ENCODE measurements around the gene ELMO3. TPM values are rescaled to one million over a fixed set of nuclear protein-coding genes. Genes with fewer than 3 reads are reported as not detected.

The ELMO3 gene
- total RNA-seq, 1 donor from 2014 or later: 0.64 TPM

GRCh38 chr16:67238278-67238575 is 39.3 kb downstream of the ELMO3 start:
- no peak for DNase-seq (ENCODE audit: low read depth in 2 of 2)

- DNase-seq (ENCODE audit: low read depth in 2 of 2): no peak
Measured at GRCh38 chr16:67238806-67239470, 40.0 kb downstream of the ELMO3 start.

- DNase-seq (ENCODE audit: low read depth in 2 of 2): no peak
Measured at GRCh38 chr16:67240506-67240905, 41.6 kb downstream of the ELMO3 start.

- DNase-seq (ENCODE audit: low read depth in 2 of 2): peak in 1 of 2 donors; percentile 52
Measured at GRCh38 chr16:67241008-67241900, 42.3 kb downstream of the ELMO3 start.

GRCh38 chr16:67242138-67242730 is 43.3 kb downstream of the ELMO3 start:
- DNase-seq (ENCODE audit: low read depth in 2 of 2): no peak

- DNase-seq (ENCODE audit: low read depth in 2 of 2): no peak
Measured at GRCh38 chr16:67243481-67243880, 44.5 kb downstream of the ELMO3 start.

GRCh38 chr16:67244387-67245185 is 45.7 kb downstream of the ELMO3 start:
- DNase-seq (ENCODE audit: low read depth in 2 of 2): peak in 1 of 2 donors; percentile 86

- DNase-seq (ENCODE audit: low read depth in 2 of 2): no peak
Measured at GRCh38 chr16:67245186-67245585, 46.3 kb downstream of the ELMO3 start.

GRCh38 chr16:67245674-67246080 is 46.7 kb downstream of the ELMO3 start:
- no peak for DNase-seq (ENCODE audit: low read depth in 2 of 2)

- DNase-seq (ENCODE audit: low read depth in 2 of 2): peak; percentile 49 to 82
Measured at GRCh38 chr16:67246081-67246755, 47.3 kb downstream of the ELMO3 start.

GRCh38 chr16:67246756-67247191 is 47.8 kb downstream of the ELMO3 start:
- peak in 1 of 2 donors; percentile 32 for DNase-seq (ENCODE audit: low read depth in 2 of 2)

- DNase-seq (ENCODE audit: low read depth in 2 of 2): peak in 1 of 2 donors; percentile 94
Measured at GRCh38 chr16:67247192-67248072, 48.5 kb downstream of the ELMO3 start, which contains the start of gene FHOD1. TSS of gene FHOD1 (minus strand) at chr16:67247481. CDS start at chr16:67247410, 71 bp downstream.

- DNase-seq (ENCODE audit: low read depth in 2 of 2): no peak
Measured at GRCh38 chr16:67248073-67248400, 49.1 kb downstream of the ELMO3 start.

- peak in 1 of 2 donors; percentile 49 for DNase-seq (ENCODE audit: low read depth in 2 of 2)
Measured at GRCh38 chr16:67248401-67249177, 49.7 kb downstream of the ELMO3 start, which contains the start of gene SLC9A5. TSS of gene SLC9A5 (plus strand) at chr16:67248979. CDS start at chr16:67249015, 36 bp downstream.

GRCh38 chr16:67249178-67250044 is 50.5 kb downstream of the ELMO3 start:
- DNase-seq (ENCODE audit: low read depth in 2 of 2): no peak

GRCh38 chr16:67250045-67250327 is 51.1 kb downstream of the ELMO3 start:
- no peak for DNase-seq (ENCODE audit: low read depth in 2 of 2)

GRCh38 chr16:67252609-67253497 is 53.9 kb downstream of the ELMO3 start:
- DNase-seq (ENCODE audit: low read depth in 2 of 2): no peak
